SU-DHL-6 (cell line): ENCODE measurements around the gene TLDC2.

Source experiments
- H2AFZ ChIP-seq: fragments of 200-600 bp; sonication (generic); 2 replicates; pipeline ENCODE4 v1.6.1; 2014; ENCODE audit warnings: low read depth, mild to moderate bottlenecking, moderate library complexity, mixed read lengths, antibody characterized with exemption, low read length; ENCODE audit not compliant: severe bottlenecking
- H3F3A ChIP-seq: fragments of 200-600 bp; shearing (Covaris generic); 2 replicates; pipeline ENCODE4 v1.6.0; 2016; ENCODE audit warnings: antibody characterized with exemption, mild to moderate bottlenecking; ENCODE audit not compliant: insufficient read depth
- H3K27ac ChIP-seq: fragments of 200-600 bp; sonication (generic); 2 replicates; pipeline ENCODE4 v1.5.1; 2016; ENCODE audit warnings: low read depth, mild to moderate bottlenecking, low read length, moderate library complexity, mixed read lengths
- H3K27me3 ChIP-seq: fragments of 200-600 bp; sonication (generic), shearing (Covaris generic); 2 replicates; pipeline ENCODE4 v1.6.0; 2014; ENCODE audit warnings: mild to moderate bottlenecking, low read length
- H3K36me3 ChIP-seq: fragments of 200-600 bp; sonication (generic); 2 replicates; pipeline ENCODE4 v1.6.1; 2014; ENCODE audit warnings: mild to moderate bottlenecking, low read length, mixed read lengths
- H3K4me2 ChIP-seq: fragments of 300-600, 200-600 bp; shearing (Covaris generic), sonication (generic); 2 replicates; pipeline ENCODE4 v1.6.0; 2014; ENCODE audit warnings: low read length, low read depth, mild to moderate bottlenecking; ENCODE audit not compliant: poor library complexity, severe bottlenecking
- H3K4me3 ChIP-seq: fragments of 200-600 bp; sonication (generic); 2 replicates; pipeline ENCODE4 v1.5.1; 2014; ENCODE audit warnings: antibody characterized with exemption, low read length, mild to moderate bottlenecking, mixed read lengths; ENCODE audit not compliant: insufficient read depth, poor library complexity, severe bottlenecking
- H3K79me2 ChIP-seq: fragments of 200-600 bp; sonication (generic); 2 replicates; pipeline ENCODE4 v1.6.1; 2014; ENCODE audit warnings: mild to moderate bottlenecking, low read length, moderate library complexity; ENCODE audit not compliant: insufficient read depth
- H3K9ac ChIP-seq: fragments of 200-600 bp; sonication (generic); 2 replicates; pipeline ENCODE4 v1.7.0; 2014; ENCODE audit warnings: mild to moderate bottlenecking, low read length
- H3K9me2 ChIP-seq: fragments of 200-600 bp; sonication (generic); replicated peaks from 2 replicates; pipeline ENCODE4 v1.6.1; 2014; ENCODE audit warnings: low read length; ENCODE audit not compliant: insufficient read depth
- H3K9me3 ChIP-seq: fragments of 200-600 bp; sonication (generic); 2 replicates; pipeline ENCODE4 v1.6.1; 2014; ENCODE audit warnings: low read length, mixed read lengths; ENCODE audit not compliant: insufficient read depth
- H4K20me1 ChIP-seq: fragments of 200-600 bp; sonication (generic); 2 replicates; pipeline ENCODE4 v1.6.1; 2014; ENCODE audit warnings: low read depth, mild to moderate bottlenecking, antibody characterized with exemption, low read length, moderate library complexity, mixed read lengths
- CTCF ChIP-seq: fragments of 200-600 bp; sonication (generic); IDR thresholded peaks from one replicate; pipeline ENCODE4 v1.5.1; 2017; ENCODE audit warnings: antibody characterized with exemption, mild to moderate bottlenecking, low read length, moderate library complexity; ENCODE audit not compliant: insufficient read depth, poor library complexity, severe bottlenecking
- EZH2phosphoT487 ChIP-seq: fragments of 200-600 bp; sonication (generic), shearing (Covaris generic); conservative IDR thresholded peaks from 2 replicates; pipeline ENCODE4 v1.6.1; 2018; ENCODE audit warnings: mild to moderate bottlenecking, antibody characterized with exemption, low read length, moderate library complexity, mixed read lengths

The TLDC2 gene

DNA sequence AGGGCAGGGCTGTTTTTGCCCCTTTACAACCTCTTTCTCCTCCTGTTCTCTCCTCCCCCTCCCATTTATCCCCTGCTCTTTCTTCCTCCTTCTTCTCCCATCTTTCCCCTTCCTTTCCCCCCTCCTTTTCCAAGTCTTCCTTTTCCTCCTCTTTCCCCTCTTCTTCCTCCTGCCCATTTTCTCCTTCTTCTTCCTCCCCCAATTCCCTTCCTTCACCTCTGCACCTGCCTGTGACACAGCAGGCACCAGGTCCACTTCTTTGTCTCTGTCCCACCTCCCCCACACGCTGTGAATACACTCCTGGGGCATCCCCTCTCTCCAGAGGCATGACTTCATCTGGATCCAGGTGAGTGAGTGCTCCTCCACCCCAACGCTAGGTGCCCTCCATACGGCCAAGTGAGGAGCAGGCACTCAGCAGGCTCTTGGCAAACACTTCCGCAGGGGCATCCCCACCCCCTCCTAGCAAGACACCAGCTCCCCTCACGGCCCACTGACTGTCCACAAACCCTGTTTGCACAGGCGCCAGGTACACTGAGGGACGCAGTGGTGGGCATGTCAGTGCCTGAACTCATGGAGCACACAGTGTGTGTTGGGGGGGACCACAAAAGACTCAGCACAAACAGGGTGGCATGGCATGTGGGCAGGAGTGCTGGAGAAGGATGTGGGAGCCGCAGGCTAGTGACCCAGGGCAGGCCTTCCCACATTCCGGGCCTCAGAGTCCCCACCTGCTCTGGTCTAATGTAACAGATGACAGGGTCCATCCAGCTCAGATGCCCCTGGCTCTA, 10.7 kb upstream of the TLDC2 start:
- Histone ChIP-seq H3F3A (peaks cover 7% of the 10 kb centered on the region), H3K4me2 (no peak overlapping the region), H2AFZ (no peak overlapping the region), H3K27me3 (no peaks in the 10 kb centered on the region), H3K4me3 (no peak overlapping the region), H3K79me2 (peaks cover 24% of the 10 kb centered on the region), H3K36me3 (no peaks in the 10 kb centered on the region), H3K27ac (no peak overlapping the region), H3K9ac (no peak overlapping the region), H4K20me1 (no peaks in the 10 kb centered on the region), H3K9me3 (no peaks in the 10 kb centered on the region), H3K9me2 (no peaks in the 10 kb centered on the region)
- TF ChIP-seq EZH2phosphoT487 = no peak
- no peak for TF ChIP-seq CTCF

DNA sequence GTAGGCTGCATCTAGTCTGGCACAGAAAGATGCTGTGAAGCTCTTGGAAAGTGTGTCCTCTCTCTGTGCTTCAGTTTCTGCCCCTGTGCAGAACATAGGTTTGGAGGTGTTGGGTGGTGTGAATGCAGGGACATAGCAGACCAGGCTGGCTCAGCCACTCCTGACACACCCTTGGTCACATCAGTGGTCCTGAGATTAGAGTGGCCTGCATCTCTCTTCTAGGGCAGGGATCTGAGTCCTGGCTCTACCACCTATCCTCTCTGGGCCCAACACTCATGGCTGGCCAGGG, 10.1 kb upstream of the TLDC2 start:
- H3K79me2 ChIP-seq = peaks cover 18% of the 10 kb centered on the region
- no peaks in the 10 kb centered on the region for H3K9me3 ChIP-seq
- no peak overlapping the region for H3K27ac ChIP-seq
- no peaks in the 10 kb centered on the region for H4K20me1 ChIP-seq
- no peak overlapping the region for H3K4me2 ChIP-seq
- H3K9ac ChIP-seq = no peak overlapping the region
- no peak for TF ChIP-seq EZH2phosphoT487
- no peak for TF ChIP-seq CTCF
- no peak overlapping the region for H2AFZ ChIP-seq
- H3K27me3 ChIP-seq = no peaks in the 10 kb centered on the region
- H3F3A ChIP-seq = peaks cover 4% of the 10 kb centered on the region
- H3K36me3 ChIP-seq = no peaks in the 10 kb centered on the region
- H3K9me2 ChIP-seq = no peaks in the 10 kb centered on the region
- no peak overlapping the region for H3K4me3 ChIP-seq

DNA sequence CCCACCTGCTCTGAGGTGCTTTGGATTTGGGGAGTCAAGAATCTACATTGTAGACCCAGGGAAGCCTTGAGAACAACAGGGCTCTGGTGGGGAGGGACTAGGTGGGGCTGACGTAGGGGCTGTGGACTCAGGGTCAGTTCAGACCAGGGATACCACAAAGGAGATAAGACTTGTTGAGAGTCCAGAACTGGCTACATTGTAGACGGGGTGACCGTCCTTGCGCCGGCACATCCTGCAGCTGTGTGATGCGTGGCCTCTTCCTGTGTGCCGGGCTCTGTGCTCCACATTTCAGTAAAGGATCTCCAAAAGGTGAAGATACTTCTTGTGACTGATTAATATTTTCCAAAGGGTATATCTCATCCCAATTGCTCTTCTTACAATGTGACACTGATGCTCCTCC, 9.8 kb upstream of the TLDC2 start:
- Histone ChIP-seq H4K20me1 (no peaks in the 10 kb centered on the region), H2AFZ (no peak overlapping the region), H3K9me2 (no peaks in the 10 kb centered on the region), H3F3A (peaks cover 2% of the 10 kb centered on the region; the same call in 1 of the 2 replicates), H3K36me3 (no peaks in the 10 kb centered on the region), H3K9me3 (no peaks in the 10 kb centered on the region), H3K27ac (no peak overlapping the region), H3K79me2 (peaks cover 15% of the 10 kb centered on the region), H3K9ac (no peak overlapping the region), H3K27me3 (no peaks in the 10 kb centered on the region), H3K4me3 (no peak overlapping the region), H3K4me2 (no peak overlapping the region)
- no peak for TF ChIP-seq CTCF
- TF ChIP-seq EZH2phosphoT487 = no peak
